HEK293T (cell line): ENCODE measurements around the gene DNAJC5.

Experiments used
- FOXK2 ChIP-seq: fragments of 450-650 bp; IDR thresholded peaks from 2 replicates; pipeline ENCODE4 v1.6.1; 2016; ENCODE audit warnings: mild to moderate bottlenecking
- FOXM1 ChIP-seq: fragments of 450-650 bp; IDR thresholded peaks from 2 replicates; pipeline ENCODE4 v1.6.1; 2017; ENCODE audit warnings: mild to moderate bottlenecking, borderline replicate concordance

DNA sequence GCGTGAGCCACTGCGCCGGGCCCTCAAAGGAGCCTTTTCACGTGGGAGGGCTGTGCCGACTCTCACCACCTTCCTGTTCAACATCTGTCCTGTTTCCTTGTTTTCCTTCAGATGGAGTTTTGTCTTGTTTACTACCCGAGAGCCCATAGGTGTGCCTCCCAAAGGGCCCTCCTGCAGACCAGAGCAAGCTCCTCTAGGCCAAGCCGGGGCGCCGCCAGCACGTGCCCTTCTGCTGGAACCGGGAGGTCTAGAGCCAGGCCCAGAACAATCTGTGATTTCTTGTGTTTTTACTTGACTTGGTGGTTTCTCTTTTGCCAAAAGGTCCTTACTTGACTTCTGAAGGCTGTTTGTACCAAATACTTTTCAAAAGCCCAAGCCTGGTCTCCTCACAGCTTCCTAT, 8.0 kb upstream of the DNAJC5 start:
- no peak for TF ChIP-seq FOXK2
- no peak for TF ChIP-seq FOXM1
